Non-pigmented ciliary epithelial cell (primary cell): ENCODE data around the gene ZBTB24.

Source experiments
- DNase-seq: peaks from one replicate; pipeline ENCODE4 v3.0.0-alpha.2; 2010; ENCODE audit warnings: low read depth

The ZBTB24 gene

GRCh38 chr6:109498936-109499335 is 15.9 kb upstream of the ZBTB24 start:
- no peak for DNase-seq

GRCh38 chr6:109498052-109498451 is 15.0 kb upstream of the ZBTB24 start:
- no peak for DNase-seq

GRCh38 chr6:109496036-109496772 is 13.2 kb upstream of the ZBTB24 start:
- DNase-seq: no peak

GRCh38 chr6:109493865-109494264 is 10.8 kb upstream of the ZBTB24 start:
- no peak for DNase-seq

- DNase-seq: no peak
These were observed 8.4 kb upstream of the ZBTB24 start for GRCh38 chr6:109491207-109491938.

GRCh38 chr6:109490713-109491112 is 7.7 kb upstream of the ZBTB24 start:
- DNase-seq: no peak

- no peak for DNase-seq
These were observed 5.0 kb upstream of the ZBTB24 start for GRCh38 chr6:109488001-109488400.

- no peak for DNase-seq
These were observed 3.0 kb upstream of the ZBTB24 start for GRCh38 chr6:109486068-109486467.

- no peak for DNase-seq
These were observed 2.4 kb upstream of the ZBTB24 start for GRCh38 chr6:109485266-109485935.

GRCh38 chr6:109484122-109484521 is 1.1 kb upstream of the ZBTB24 start:
- no peak for DNase-seq

- no peak for DNase-seq
These were observed 677 bp upstream of the ZBTB24 start for GRCh38 chr6:109483735-109484057.

- no peak for DNase-seq
These were observed 2.0 kb downstream of the ZBTB24 start for GRCh38 chr6:109480993-109481480.

- DNase-seq: no peak
These were observed 4.0 kb downstream of the ZBTB24 start for GRCh38 chr6:109478841-109479624.

- no peak for DNase-seq
These were observed 4.7 kb downstream of the ZBTB24 start for GRCh38 chr6:109478222-109478805.

GRCh38 chr6:109477725-109478124 is 5.3 kb downstream of the ZBTB24 start:
- no peak for DNase-seq

GRCh38 chr6:109477184-109477583 is 5.8 kb downstream of the ZBTB24 start:
- DNase-seq: no peak

GRCh38 chr6:109475625-109476024 is 7.4 kb downstream of the ZBTB24 start:
- DNase-seq: no peak

GRCh38 chr6:109474995-109475394 is 8.0 kb downstream of the ZBTB24 start:
- DNase-seq: no peak

GRCh38 chr6:109473120-109473519 is 9.9 kb downstream of the ZBTB24 start:
- no peak for DNase-seq

GRCh38 chr6:109472132-109472995 is 10.7 kb downstream of the ZBTB24 start:
- DNase-seq: no peak
